OCI-LY1 (cell line): ENCODE data around the gene FAM236C.
"Not testable (repeated sequence)": the region's sequence is repeated elsewhere in the genome, so short reads cannot be mapped to it uniquely, and the experiment has no call there.

Experiments
- CTCF ChIP-seq: fragments of 200-600 bp; sonication (generic), shearing (Covaris generic); IDR thresholded peaks from 2 replicates; pipeline ENCODE4 v1.5.1; 2017; ENCODE audit warnings: mild to moderate bottlenecking, antibody characterized with exemption, low read length, moderate library complexity, mixed read lengths
- EZH2 ChIP-seq: fragments of 200-600 bp; sonication (generic), shearing (Covaris generic); IDR thresholded peaks from 2 replicates; pipeline ENCODE4 v1.8.0; 2017; ENCODE audit warnings: borderline replicate concordance, mixed run types, mild to moderate bottlenecking, antibody characterized with exemption, low read length, moderate library complexity, mixed read lengths

- TF ChIP-seq CTCF, EZH2: not testable (repeated sequence)
These were observed 25.5 kb downstream of the FAM236C start, which contains the start of gene FAM236A for GRCh38 chrX:72937906-72938305.
